GM18507 (cell line): ENCODE results near the gene AEBP2.
"Not testable (repeated sequence)": the region's sequence is repeated elsewhere in the genome, so short reads cannot be mapped to it uniquely, and the experiment has no call there.

Experiments
- DNase-seq: peaks from one replicate; pipeline ENCODE4 v3.0.0; 2011; ENCODE audit warnings: low read depth; ENCODE audit not compliant: insufficient read length; ENCODE audit errors: extremely low spot score
- FAIRE-seq: peaks from 2 replicates; lab custom pipeline; 2011; peaks lifted over from hg19 to GRCh38; lab: Jason Lieb, UNC

The AEBP2 gene, protein sequence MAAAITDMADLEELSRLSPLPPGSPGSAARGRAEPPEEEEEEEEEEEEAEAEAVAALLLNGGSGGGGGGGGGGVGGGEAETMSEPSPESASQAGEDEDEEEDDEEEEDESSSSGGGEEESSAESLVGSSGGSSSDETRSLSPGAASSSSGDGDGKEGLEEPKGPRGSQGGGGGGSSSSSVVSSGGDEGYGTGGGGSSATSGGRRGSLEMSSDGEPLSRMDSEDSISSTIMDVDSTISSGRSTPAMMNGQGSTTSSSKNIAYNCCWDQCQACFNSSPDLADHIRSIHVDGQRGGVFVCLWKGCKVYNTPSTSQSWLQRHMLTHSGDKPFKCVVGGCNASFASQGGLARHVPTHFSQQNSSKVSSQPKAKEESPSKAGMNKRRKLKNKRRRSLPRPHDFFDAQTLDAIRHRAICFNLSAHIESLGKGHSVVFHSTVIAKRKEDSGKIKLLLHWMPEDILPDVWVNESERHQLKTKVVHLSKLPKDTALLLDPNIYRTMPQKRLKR

DNA sequence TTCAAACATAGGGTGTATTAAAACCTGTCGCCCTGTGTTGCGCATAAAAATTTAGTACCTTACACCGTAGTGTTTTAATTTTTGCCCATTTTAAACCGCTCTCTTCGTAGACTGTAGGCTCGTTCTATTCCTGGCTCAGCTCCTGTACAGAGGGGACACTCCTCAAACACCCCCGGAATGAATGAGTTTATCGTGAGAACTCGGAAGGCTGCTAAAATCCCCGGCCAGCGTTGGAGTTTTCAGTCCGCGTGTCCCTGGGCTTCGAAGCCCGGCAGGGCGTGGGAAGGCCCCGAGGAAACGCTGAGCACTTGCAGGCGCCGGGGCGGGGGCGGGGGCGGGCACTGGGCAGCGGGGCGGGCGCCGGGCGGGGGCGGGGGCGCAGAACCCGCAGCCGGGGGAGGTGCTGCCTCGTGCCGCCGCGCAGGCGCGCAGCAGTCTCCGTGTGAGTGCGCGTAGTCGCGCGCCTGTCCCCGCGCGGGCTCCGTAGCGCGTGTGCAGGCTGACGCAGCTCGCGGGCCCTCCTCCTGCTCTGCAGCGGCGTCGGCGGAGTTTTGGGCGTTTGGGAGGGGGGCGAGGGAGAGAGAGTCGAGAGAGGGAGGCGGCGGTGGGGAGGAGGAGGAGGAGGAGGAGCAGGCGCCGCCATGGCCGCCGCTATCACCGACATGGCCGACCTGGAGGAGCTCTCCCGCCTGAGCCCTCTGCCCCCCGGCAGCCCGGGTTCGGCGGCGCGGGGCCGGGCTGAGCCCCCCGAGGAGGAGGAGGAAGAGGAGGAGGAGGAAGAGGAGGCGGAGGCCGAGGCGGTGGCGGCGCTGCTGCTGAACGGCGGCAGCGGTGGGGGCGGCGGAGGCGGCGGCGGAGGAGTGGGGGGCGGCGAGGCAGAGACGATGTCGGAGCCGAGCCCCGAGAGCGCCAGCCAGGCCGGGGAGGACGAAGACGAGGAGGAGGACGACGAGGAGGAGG, at the start of gene AEBP2:
Gene AEBP2 (plus strand): TSS at position 434 of the 960 bp plus-strand sequence. CDS start 208 bp downstream, at position 642.
- peak; percentile 80 for FAIRE-seq
- DNase-seq, result peak; percentile 89

DNA sequence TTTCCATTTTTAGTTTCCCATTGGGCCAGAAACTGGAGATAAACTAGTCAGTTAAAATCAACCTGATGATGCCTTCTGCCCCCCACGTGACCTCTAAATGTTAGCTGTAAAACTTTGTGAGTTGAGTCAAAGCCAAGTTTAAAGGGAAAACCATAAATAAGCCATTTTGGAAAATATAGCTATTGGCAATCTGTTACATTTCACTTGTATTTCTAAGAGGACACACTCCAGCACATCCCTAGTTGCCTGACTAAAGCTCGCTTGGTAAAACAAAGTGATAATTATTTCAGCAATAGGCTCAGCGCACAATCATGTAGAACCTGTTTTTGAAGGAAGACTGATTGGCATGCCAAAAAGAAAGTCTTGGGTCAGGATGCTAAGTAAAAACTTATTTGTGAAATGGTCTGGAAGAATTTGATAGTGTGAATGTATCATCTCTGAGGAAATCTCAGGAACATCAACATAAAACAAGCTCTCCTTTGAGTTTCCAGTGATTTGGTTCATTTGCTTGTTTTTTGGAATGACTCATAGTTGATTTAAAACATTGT, 49.2 kb upstream of the AEBP2 start:
- DNase-seq (no peak), FAIRE-seq (no peak)

DNA sequence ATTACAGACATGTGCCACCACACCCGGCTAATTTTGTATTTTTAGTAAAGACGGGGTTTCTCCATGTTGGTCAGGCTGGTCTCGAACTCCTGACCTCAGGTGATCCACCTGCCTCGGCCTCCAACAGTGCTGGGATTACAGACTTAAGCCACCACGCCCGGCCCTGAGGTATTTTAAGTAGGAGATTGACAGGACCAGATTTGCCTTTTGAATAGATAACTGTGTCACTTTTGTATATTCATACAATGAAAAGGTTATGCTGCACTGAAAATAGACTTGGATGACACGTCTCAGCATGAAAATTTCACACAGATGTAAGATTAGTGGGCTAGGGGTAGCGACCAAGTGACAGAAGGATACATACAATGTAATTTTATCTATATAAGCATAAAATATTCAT, 46.6 kb upstream of the AEBP2 start:
- not testable (repeated sequence) for FAIRE-seq, DNase-seq

DNA sequence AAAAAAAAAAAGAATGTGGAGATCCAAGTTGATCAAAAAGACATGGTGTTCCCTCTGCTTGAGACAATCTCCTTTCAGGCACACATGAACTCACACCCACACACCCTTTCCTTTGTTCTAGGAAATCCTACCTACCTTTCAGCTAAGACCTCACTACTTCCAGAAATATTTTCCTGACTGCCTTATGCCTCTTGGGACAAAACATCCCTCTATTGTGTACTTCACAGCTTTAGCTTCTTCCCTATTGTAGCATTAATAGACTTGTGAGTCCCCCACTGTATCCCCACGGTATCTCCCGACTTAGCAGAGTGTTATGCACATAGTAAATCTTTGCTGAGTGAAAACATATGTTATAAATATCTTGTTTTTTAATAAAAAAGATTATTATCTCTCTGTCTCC, 44.9 kb upstream of the AEBP2 start:
- no peak for DNase-seq
- no peak for FAIRE-seq

DNA sequence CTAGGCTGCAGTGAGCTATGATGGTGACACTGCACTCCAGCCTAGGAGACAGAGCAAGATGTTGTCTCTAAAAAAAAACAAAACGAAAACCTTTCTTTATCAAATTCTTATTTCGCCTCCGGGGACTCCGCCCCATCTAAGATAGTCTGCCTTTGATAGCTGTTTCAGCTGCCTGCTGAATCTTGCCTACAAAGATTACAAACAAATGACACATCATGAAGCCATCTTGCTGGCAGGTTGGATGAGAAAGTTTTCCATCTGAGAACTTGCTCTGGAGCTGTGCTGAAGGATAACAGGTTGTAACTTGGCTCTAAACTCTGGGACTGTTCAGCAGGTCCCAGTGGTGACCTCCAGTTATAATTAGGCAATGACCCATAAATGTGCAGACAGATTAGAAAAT, 41.8 kb upstream of the AEBP2 start:
- no peak for FAIRE-seq
- no peak for DNase-seq

DNA sequence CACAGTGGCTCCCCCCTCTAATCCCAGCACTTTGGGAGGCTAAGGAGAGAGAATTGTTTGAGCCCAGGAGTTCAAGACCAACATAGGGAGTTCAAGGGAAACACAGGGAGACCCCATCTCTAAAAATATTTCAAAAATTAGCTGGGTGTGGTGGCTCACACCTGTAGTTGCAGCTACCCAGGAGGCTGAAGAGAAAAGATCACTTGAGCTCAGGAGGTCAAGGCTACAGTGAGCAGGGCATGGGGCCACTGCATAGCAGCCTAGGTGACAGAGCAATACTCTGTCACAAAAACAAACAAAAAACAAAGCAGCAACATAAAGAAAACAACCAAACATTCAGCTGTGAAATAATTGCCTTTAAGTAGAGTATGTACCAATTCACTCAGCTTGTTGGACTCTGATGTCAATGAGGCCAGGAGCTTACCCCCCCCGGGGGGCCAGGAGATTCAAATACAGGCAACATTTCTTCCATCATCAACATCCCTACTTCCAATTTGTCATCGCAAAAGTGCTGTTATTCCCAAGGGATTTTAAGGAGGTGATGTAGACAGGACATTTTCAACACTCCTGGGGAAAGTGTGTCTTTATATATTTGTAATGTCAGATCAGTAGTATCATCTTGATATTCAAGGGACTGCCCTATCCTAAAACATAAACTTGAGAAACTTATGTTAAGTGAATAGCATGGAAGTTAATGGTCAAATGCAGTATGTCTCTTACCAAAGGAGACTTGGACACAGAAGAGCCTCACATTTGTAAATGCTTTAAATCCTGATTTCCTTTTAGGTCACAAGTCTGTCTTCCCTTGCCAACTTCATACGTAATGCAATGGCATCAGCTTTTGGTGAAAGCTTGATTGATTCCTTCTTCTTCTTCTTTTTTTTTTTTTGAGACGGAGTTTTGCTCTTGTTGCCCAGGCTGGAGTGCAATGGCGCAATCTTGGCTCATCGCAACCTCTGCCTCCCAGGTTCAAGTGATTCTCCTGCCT, 40.6 kb upstream of the AEBP2 start:
- FAIRE-seq, result no peak

DNA sequence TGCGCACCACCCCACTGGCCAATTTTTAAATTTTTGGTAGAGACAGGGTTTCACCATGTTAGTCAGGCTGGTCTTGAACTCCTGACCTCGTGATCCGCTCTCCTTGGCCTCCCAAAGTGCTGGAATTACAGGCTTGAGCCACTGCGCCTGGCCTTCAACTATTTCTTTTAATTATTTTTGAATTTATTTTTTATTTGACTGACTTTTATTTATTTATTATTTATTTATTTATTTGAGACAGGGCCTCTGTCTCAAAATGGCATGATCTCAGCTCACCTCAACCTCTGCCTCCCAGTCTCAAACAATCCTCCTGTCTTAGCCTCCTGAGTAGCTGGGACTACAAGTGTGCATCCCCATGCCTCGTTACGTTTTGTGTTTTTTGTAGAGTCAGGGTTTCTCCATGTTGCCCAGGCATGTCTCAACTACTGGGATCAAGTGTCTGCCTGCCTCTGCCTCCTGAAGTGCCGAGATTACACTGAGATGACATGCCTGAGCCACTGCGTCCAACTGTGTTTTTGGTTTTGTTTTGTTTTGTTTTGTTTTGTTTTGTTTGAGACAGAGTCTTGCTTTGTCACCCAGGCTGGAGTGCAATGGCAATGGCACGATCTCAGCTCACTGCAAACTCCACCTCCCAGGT, 38.5 kb upstream of the AEBP2 start:
- FAIRE-seq, DNase-seq: not testable (repeated sequence)

More for the DNA sequence above, 40.6 kb upstream of the AEBP2 start:
- DNase-seq, result no peak

DNA sequence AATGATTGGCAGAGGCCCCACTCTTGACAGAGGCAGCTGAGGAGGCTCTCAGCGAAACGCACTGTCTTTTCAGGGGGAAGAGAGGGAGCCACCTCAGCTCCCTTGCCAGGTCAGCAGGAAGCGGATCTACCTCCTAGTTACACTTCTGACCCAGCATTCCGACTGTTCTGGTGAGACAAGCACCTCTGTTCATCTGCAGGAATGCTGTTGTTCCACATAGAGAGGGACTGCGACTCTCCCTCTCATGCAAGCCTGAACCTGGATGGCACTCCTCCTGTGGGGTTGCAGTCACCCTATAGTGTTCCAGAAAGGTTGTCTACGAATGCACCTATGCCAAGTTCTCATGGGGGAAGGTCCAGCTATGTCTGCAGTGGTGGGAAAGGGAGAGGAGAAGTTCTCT, 37.1 kb upstream of the AEBP2 start:
- no peak for DNase-seq
- FAIRE-seq, result no peak

DNA sequence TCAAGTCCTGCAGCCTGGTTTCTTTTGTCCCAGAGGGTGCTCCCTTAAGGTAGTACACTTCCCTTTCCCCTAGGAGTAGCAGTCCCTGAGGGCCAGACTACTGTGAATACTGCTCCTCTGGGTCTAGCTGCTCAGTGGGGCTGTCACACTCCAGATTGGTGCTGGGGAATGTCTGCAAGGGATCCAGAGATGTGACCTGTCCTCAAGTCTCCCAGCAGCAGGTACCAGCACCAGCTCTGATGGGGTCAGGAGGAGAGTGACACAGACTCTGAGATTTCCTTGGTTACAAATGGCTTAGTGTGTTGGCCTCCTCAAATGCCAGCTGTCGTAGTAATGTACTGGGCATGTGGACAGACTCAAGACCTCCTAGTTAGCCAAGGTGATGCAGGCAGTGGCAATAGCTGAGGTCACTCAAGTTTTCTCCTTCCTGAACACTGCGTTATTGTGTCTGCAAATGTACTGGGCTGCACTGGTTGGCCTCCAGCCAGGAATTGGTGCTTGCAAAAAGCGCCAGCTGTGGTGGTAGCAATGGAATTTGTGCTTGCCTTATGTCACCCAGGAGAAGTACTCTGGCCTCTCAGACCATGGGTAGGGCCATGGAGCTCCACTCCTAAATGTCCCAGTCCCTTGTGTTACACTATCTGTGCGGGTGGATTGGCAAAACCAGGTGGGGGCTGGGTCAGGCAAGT, 36.4 kb upstream of the AEBP2 start:
- FAIRE-seq (no peak), DNase-seq (no peak)

DNA sequence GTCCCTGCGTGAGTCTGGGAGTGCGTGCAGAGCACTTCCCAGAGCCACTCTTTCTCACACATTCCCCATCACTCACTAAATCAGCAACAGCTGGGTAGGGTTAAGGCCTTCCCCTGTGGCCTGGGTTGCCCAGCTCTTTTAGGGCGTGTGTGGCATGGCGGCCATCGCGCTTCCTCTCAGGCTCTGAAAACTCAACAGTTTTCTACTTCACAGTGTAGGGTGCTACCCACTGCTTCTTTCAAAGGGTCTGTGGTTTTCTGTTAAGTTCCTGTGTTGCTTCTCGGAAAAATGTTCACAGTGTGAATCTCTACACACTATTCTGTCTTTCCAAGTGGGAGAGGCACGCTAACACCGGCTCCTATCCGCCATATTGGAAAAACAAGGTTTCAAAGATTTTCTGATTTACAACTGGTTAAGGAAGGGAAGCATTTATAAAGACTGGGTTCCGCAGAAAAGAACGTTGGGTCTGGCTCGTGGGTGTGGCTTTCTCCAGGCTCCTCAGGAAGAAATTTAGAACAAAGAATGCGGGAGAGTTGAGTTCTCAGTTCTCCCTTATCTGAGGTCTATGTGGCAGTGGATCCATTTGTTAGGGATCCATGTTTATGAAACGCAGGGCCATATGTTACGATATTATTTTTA, 34.9 kb upstream of the AEBP2 start:
- FAIRE-seq (no peak), DNase-seq (no peak)

DNA sequence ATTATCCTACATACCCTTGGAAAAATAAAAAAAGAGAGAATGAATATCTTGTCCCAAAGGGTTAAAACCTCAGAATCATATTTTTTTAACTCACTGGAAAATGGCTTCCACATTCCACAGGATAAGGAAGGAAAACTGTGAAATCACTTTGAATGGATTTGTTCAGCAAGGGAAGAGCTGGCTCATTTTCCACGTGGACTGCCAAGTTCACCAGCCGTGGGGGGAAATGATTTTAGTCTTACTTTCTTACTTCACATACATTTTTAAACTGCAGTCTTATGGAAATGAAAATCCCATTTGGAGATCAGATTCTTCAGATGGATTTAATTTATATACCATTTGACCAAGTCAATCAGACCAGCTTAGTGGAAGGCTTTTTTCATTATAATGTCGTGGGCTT, 29.9 kb upstream of the AEBP2 start:
- FAIRE-seq (no peak), DNase-seq (no peak)

DNA sequence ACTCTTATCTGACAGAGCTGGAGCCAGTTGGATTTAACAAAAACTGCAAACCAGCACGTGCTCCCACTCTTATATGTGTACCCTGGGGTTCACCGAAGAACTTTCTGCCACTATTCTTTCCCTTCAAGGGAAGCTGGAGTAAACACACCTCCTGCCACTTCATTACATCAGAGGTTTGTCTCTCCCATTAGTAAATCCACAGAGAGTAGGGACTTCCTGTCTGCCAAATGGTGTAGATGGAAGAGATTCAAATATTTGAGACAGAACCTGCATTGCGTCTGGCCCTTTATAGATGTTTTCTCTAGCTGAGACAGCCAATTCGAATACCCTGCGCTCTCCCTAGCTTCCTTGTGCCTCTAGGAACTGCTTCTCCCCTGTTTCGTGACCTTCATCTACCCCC, 29.1 kb upstream of the AEBP2 start:
- FAIRE-seq (no peak), DNase-seq (no peak)

DNA sequence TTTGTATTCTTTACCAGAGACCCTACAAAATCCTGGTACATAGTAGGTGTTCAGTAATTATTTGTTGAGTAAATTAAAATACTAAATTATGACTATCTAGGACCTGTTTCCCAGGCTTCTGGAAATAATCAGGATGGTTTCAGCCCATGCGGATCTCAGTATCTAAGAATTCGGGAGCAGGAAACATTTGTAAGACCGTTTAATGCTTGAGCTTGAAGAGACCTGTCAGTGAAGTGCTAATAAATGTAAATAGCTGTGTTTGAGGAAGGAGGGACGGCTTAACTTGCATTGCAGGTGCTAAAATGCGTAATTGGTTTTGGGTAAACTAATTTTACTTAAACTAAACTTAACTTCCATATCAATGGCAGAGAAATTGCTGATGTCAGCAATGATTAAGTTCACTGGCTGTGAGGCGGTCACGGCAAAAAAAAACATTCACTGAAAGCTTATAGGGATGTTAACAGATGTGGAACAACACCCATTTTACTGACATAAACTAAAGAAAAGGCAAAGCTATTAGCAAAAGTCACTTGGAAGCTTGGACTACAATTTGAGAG, 28.6 kb upstream of the AEBP2 start:
- DNase-seq, result no peak
- no peak for FAIRE-seq

DNA sequence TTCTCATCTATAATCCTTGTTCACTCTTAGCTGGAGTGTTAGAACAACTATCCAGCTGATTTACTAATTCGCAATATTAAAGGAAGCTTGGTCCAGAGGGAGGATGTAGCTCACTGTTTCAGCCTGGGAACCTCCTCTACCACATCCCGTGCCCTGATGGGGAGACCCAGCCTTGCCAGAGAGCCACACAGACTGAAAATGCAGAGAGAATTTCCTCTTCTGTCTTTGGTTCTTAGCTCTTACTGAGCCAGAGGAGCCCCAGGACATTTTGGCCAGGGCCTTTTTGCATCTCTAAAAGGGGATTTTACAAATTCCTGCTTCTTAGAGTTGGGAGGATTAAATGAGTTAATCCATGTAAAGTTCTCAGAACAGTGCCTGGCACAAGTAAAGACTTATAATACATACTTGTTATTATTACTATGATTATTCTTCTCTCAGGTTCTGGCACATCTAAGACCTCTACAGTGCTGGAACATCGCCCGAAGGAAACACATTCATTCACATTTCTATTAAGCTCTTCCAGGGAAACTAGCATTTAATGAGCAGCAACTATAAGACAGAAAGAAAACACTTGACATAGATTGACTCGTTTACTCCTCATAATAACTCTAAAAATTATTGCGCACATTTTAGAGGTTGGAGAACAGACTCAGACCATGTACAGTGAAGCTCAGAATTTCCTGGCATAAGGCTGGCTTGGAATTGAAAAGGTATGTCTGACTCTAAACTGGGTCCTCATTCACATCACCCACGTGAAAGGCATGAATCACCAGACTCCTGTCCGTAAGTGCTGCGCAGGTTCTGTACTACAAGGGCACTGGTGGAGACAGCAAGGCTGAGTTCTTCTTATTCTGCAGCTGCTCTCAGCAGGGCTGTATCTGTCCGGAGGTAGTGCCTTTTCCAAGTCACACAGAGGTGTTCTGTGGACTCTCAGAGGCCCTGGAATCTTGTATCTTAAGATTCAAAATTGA, 27.8 kb upstream of the AEBP2 start:
- DNase-seq (no peak), FAIRE-seq (no peak)

DNA sequence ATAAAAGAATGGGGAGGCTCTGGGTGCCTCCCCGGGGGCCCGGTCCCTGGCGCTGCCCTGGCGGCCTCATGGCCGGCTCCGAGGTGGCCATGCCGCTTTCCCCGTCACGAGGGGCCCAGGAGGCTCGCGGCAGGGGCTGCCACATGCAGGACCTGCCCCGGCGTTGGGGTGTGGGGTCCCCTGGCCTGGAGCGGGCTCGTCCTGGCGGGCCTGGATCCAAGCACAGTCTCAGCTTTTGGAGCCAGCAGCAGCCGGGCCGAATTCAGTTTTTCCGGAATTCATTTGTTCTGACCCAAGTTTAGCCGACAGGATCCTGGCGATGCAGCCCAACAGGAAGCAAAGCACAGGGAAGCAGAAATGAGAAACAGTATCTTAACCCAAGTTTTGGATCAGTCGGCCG, 26.4 kb upstream of the AEBP2 start:
- FAIRE-seq, result no peak
- no peak for DNase-seq

DNA sequence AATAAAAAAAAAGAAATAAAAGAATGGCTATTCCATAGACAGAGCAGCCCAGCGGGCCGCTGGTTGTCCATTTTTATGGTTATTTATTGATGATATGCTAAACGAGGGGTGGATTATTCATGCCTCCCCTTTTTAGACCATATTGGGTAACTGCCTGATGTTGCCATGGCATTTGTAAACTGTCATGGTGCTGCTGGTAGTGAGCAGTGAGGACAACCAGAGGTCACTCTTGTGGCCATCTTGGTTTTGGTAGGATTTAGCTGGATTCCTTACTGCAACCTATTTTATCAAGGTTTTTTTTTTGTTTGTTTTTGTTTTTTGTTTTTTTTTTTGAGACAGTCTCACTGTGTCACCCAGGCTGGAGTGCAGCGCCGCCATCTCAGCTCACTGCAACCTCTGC, 25.7 kb upstream of the AEBP2 start:
- not testable (repeated sequence) for DNase-seq, FAIRE-seq
